Ovary (tissue), 3 donors: ENCODE results near the gene ZNF609.

Experiments used
- EP300 ChIP-seq: sonication (generic); formaldehyde crosslinking; IDR thresholded peaks from one replicate; pipeline ENCODE4 v1.6.1; 2017; ENCODE audit warnings: antibody characterized with exemption
- POLR2A ChIP-seq: fragments of 450-650 bp; IDR thresholded peaks from one replicate; pipeline ENCODE4 v1.6.1; 2017; ENCODE audit warnings: antibody characterized with exemption, mild to moderate bottlenecking, moderate library complexity
- TF ChIP-seq, protein P1 (sequence below), 3 donors: fragments of 450-650 bp in 2 of 3; fragments of 200-600 bp in 1 of 3; IDR thresholded peaks; one replicate each; pipeline versions ENCODE4 v1.5.1 to v1.8.0; 2016 to 2022; ENCODE audit warnings: antibody characterized with exemption in 3 of 3, mild to moderate bottlenecking in 1 of 3
- donor health status: DM: no; HTN: no; CAD: no.

DNA sequence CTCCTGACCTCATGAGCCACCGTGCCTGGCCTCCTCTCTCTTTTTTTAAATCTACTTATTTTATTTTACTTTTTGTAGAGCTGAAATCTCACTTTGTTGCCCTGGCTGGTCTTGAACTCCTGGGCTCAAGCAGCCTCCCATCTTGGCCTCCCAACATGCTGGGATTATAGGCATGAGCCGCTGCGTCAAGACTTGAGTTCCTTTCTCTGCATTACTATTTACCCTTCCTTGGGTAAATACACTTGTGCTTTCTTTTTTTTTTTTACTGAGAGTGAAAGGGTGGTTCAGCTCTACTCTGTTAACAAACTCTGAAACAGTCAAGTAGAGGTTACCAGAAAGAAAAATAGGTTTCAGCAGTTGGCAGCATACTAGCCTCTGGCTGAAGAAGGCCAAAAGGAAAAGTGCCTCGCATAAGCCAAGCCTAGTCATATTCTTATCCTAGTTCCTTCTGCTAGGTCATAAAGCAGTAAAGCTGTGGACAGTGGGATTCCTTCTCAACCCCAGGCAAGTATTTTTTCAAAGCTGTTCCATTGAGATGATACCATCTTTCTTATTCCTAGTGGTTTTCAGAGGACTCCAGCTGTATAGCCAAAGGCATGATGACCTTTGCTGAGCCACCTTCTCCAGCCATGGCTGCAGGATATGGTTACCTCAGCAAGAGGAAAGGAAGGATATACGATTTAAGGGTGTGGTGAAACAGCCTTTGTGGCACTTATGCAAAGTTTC is 179.9 kb downstream of the ZNF609 start:
- TF ChIP-seq, protein P1, sequence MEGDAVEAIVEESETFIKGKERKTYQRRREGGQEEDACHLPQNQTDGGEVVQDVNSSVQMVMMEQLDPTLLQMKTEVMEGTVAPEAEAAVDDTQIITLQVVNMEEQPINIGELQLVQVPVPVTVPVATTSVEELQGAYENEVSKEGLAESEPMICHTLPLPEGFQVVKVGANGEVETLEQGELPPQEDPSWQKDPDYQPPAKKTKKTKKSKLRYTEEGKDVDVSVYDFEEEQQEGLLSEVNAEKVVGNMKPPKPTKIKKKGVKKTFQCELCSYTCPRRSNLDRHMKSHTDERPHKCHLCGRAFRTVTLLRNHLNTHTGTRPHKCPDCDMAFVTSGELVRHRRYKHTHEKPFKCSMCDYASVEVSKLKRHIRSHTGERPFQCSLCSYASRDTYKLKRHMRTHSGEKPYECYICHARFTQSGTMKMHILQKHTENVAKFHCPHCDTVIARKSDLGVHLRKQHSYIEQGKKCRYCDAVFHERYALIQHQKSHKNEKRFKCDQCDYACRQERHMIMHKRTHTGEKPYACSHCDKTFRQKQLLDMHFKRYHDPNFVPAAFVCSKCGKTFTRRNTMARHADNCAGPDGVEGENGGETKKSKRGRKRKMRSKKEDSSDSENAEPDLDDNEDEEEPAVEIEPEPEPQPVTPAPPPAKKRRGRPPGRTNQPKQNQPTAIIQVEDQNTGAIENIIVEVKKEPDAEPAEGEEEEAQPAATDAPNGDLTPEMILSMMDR (IDR thresholded peaks at IDR 0.05) = no peak
- TF ChIP-seq POLR2A = no peak
- no peak for TF ChIP-seq EP300
